Pulmonary artery endothelial cell (primary cell): ENCODE measurements around the gene ZSCAN21. TPM values are rescaled to one million over a fixed set of nuclear protein-coding genes. Genes with fewer than 3 reads are reported as not detected.

Source experiments
- DNase-seq: peaks from one replicate; pipeline ENCODE4 v3.0.0-alpha.2; 2011; ENCODE audit warnings: low read depth, low spot score
- total RNA-seq: library from RNA; depleted of rRNA; stranded (reverse); fragments of >200 nt; gene quantifications from 2 replicates; pipeline ENCODE4 v1.2.3, GENCODE V29; 2014

Gene ZSCAN21
- total RNA-seq, 1 donor from 2014 or later = 7.0 TPM

DNA sequence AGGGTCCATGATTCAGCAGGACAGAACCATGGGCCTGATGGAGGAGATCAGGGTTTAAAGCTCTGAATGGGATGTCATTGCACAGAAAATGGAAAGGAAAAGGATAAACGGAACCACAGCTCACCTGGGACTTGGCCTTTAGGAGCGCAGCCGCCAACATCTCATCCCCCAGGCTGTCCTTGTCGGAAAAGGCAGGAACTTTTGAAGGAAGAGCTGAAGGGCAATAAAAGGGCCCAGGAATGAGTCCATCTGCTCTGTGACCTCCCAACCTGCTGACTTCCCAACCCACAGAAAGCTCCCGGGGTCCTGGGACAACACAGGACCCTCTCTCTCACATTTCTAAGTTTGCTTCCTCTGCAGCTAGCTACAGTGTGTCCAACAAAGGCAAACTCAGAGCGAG lies 25.8 kb downstream of the ZSCAN21 start:
- no peak for DNase-seq

DNA sequence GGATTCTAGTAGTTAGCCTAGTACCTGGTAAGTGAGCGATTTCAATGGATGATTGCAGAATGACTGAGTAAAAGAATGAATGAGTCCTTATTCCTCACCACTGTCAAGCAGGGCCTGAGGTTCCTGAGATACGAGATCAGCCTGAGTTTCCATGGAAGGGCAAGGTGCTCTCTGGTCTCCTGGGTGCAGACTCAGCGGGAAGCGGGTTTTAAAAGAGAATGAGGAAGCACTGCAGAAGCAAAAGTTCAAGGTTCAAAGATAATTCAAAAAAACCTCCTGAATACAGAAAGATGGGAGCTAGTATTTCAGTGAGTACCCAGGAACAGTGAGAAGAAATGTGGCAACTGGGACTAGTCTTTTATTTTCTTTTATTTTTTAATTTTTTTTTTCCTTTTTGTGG lies 27.6 kb downstream of the ZSCAN21 start:
- DNase-seq = no peak

DNA sequence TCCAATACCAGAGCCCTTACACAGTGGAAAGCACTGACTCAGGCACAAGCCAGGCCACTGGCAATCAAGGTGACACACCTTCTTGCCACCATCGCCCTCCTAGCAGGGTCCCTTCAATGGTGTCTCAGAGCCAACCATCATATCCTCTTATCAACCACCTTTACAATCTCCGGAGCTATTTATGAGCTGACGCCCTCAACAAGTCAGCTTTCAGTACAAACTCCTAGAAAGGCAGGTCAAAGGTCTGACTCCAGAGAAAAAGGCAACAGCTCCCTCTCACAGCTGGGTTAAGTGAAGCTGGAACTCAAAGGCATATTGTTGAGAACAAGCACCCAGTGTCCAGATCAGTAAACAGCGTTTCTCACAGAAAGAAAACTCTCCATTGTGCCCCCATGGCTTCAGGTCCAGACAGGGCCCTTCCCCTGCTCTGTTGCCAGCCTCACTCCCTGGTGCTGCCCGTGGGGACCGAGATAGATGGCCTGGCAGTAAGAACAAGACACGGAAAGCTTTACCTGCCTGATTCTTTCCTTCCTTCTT lies 29.5 kb downstream of the ZSCAN21 start:
- no peak for DNase-seq

DNA sequence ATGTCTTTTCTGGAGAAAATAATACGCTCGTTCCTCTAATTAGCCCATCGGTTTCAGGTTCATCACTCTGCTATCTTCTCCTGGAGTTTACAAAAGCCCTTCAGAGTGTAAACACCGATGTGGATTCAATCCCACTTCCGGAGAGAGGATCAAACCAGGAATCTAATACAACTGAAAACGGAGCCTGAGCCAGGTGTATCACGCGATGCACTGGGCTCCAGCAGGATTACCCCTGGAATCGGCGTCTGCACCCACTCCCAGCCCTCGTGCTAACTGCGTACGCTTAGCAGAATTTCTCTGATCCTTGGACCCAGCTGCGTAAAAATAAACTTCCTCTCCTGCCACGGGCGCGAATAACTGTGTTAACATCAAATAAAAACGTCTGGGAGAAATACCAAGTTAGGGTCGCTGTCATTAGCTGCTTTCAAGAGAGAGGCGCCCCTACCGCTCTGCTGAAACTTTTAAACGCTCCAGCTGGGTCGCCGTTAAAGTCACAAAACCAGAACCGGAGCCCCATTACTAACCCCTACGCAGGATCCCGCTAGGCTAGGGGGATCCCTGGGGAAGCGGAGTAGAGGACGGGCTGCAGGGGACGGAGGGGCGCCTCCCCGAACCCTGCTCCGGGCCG lies 31.4 kb downstream of the ZSCAN21 start:
- DNase-seq = no peak

DNA sequence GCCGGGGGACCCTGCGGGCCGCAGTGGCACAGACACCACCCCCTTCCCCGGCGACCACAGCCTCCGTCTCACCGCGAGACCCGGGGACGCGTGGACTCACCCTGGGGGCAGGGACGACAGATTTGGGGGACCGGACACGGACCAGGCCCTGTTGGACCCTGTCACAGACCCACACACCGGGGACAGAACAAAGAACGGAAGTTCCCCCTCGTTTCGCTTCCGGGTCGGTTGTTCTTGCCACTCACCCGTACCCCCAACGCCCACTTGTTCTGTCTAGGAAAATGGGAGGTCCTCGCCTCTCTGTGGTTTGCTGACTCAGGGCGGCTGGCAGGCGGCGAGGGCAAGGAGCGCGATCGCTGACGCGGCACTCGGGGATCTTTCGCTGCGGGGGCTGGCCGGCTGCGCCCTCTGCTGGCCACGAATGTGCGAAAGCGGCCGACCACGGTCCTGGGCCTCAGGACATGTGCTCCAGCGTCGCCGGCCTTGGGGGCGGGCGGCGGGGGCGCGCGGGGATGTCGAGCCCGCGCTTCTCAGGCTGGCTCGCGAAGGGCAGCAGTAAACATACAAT lies 32.0 kb downstream of the ZSCAN21 start, which contains the start of gene ZNF3:
Gene ZNF3 (minus strand): TSS at position 189 of the 568 bp plus-strand sequence. CDS start 4,366 bp downstream, outside the sequence.
- peak; percentile 98 for DNase-seq

DNA sequence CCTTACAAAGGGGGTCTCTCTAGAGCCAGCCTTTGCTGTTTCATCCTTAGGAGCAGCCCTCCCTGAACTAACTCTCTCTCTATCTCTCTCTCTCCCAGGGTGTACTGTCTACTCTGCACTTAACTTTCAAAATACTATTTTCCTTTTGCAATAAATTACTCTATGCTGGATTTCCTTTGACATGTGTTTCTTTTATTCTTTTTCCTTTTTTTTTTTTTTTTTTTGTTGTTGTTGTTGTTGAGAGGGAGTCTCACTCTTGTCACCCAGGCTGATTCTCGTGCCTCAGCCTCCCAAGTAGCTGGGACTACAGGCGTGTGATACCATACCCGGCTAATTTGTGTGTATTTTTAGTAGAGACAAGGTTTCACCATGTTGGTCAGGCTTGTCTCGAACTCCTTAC lies 33.4 kb downstream of the ZSCAN21 start:
- no peak for DNase-seq

DNA sequence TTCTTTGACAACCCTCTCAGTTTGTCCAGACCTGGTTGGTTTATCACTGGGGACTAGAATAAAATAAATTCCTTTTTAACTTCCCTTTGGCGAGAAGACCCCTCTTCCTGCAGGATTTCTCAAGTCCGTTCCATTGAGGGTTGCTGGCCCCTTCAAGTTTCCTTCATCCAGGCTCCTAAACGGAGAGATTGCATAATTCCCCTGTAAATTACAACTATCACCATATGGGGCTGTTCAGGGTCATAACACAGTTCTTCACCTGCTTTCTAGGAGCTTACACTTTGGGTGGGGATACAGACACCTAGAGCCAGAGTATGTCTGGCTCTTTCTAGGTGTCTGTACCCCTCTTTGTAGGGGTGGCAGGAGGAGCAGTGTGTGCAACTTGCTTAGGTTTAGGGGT lies 35.9 kb downstream of the ZSCAN21 start:
- no peak for DNase-seq

DNA sequence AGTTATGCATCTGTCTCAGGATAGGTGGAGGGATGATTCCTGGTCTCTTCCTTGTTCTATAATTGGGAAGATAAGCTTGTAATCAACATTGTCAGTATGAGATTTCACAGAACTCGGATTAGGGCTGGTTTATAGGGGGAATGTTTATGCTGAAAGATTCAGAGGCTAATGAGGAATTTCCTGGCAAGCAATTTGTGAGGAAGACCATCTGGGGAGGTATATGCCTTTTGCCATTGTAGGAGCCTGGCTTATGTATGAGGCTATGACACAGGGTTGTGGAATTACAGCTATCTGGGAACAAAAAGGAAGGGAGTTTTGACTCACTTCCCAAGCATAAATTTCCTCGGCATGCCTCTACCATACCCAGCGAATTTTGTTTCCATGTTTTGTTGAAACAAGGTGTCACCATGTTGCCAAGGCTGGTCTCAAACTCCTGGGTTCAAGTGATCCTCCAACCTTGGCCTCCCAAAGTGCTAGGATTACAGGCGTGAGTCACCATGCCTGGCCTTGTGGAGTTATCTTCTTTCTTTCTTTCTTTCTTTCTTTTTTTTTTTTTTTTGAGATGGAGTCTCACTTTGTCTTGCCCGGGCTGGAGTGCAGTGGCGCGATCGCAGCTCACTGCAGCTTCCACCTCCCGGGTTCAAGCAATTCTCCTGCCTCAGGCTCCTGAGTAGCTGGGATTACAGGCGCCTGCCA lies 37.6 kb downstream of the ZSCAN21 start:
- DNase-seq = peak; percentile 99

DNA sequence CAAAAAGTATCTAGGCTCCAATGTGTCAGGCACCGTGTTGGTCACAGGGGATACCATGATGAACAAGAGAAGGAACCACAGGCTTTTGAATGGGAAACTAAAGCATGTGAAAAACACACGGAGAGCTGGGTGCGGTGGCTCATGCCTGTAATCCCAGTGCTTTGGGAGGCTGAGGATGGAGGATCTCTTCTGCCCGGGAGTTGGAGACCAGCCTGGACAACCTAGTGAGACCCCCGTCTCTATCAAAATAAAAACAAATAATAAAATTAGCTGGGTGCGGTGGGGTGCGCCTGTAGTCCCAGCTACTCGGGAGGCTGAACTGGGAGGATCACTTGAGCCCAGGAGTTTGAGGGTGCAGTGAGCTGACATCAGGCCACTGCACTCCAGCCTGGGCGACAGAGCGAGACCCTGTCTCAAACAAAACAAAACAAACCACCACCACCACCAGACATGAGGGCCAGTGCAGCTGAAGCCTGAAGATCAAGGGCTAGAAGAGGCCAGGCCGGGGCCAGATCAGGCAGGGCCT lies 38.6 kb downstream of the ZSCAN21 start:
- DNase-seq = no peak

DNA sequence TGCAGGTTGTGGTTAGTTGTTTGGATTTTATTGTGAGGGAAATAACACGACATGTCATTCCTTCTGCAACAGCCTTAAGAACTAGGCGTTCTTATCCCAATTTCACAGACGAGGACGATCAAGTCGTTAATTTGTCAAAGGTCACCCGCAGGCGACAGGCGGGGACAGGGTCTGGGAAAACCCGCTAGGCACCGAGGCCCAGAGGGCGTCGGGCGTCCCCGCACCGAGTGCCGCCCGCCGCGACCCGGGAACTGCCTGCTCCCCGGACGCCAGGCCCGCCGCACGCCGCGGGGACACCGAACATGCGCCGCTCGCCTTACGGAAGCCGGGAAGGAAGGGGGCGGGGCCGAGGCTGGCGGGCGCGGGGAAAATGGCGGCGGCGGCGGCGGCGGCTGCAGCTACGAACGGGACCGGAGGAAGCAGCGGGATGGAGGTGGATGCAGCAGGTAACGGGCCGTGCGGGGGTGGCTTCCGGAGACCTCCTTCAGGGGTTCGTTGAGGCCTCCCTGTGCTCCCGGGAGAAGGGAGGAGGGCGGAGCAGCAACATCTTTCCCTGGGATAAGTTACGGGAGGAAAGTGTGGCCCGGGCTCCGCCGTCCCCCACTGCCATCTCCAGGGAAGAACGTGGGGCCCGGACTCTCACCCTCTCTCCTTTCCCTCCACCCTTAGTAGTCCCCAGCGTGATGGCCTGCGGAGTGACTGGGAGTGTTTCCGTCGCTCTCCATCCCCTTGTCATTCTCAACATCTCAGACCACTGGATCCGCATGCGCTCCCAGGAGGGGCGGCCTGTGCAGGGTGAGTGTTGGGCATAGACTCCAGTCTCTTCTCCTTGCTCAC lies 39.3 kb downstream of the ZSCAN21 start, which contains the start of gene COPS6:
Gene COPS6 (plus strand): TSS at position 349 of the 837 bp plus-strand sequence. CDS start 22 bp downstream, at position 371.
- no peak for DNase-seq

DNA sequence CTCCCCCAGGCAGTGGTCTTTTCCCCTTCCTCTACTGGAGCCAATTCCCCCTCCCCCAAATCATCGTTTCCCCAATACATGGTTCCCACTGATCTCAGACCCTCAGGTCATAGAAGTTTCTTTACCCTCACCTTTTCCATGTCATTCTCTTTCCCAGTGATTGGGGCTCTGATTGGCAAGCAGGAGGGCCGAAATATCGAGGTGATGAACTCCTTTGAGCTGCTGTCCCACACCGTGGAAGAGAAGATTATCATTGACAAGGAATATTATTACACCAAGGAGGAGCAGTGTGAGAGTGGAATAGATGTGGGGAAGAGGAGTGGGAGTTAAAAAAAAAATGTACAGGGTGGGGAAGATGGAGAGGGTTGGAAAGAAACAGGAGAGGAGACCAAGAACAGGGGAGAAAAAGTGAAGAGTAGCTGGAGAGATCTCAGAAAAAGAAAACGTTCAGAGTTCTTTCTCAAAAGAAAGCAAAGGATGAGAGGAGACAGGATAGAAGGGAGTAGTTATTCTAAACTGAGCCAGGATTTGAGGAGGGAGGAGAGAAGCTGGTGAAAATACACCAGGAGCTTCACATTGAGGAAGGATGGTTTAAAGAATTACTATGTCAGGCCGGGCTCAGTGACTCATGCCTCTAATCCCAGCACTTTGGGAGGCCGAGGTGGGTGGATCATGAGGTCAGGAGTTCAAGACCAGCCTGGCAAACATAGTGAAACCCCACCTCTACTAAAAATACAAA lies 40.1 kb downstream of the ZSCAN21 start:
- no peak for DNase-seq

DNA sequence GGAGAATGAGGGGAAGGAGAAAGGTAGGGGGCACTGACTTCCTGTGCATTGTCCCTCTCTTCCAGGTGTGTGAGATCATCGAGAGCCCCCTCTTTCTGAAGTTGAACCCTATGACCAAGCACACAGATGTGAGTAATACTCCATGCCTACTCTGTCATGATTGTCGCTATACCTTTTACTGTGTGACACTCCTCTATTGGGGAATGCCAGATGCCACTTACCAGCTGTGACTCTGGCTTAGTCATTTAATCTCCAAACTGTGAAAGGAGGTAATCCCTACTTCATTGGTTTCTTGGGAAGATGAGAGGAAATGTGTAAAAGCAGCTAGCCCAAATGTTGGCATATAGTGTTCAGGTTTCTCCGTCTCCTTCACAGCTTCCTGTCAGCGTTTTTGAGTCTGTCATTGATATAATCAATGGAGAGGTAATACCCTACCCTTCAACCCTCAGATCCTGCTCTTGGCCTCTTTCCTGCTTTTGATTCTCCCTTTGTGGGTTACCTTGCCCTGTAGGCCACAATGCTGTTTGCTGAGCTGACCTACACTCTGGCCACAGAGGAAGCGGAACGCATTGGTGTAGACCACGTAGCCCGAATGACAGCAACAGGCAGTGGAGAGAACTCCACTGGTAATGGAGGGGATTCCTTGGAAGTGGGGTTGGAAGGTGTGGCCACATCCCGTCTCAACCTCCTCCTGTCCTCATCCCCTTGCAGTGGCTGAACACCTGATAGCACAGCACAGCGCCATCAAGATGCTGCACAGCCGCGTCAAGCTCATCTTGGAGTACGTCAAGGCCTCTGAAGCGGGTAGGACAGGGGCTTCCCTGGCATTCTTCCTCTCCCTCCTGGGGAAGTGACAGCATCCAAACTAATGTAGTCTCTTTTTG lies 41.2 kb downstream of the ZSCAN21 start:
- no peak for DNase-seq

DNA sequence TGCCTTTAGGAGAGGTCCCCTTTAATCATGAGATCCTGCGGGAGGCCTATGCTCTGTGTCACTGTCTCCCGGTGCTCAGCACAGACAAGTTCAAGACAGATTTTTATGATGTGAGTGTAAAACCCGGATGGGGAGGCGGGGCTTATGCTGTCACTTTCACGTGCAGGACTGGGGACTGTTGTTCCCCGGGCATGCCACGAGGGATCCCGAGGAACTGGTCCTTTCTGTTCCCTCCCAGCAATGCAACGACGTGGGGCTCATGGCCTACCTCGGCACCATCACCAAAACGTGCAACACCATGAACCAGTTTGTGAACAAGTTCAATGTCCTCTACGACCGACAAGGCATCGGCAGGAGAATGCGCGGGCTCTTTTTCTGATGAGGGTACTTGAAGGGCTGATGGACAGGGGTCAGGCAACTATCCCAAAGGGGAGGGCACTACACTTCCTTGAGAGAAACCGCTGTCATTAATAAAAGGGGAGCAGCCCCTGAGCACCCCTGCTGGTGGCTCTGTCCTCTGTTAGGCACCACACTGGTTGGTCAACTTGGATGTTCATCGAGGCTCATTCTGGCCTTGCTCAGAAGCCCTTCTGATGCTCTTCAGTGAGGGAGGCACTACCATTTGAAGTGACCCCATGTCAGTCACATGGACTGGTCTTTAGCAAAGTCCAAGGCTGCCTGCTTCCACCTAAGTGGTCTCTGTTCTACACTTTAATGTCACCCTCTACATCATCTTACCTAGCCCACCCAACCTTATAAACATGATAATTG lies 42.0 kb downstream of the ZSCAN21 start:
- DNase-seq = no peak

DNA sequence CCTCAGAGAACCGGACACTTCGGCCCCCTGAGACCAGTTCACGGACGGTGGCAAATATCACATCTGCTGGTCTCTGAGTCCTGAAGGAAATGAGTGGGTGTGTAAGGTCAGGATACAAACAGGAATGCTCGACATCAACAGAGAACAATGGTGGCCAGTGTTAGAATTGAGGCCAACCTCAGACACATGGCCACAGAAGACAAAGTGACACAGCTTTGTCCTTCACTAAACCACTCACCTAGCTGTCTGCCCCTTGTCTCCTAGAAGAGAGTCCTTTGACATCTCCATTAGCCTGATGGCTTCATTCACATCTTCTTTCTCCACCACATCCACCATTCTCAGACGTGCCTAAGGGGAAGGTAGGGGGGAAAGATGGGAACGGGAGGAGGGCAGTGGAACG lies 43.5 kb downstream of the ZSCAN21 start:
- no peak for DNase-seq

DNA sequence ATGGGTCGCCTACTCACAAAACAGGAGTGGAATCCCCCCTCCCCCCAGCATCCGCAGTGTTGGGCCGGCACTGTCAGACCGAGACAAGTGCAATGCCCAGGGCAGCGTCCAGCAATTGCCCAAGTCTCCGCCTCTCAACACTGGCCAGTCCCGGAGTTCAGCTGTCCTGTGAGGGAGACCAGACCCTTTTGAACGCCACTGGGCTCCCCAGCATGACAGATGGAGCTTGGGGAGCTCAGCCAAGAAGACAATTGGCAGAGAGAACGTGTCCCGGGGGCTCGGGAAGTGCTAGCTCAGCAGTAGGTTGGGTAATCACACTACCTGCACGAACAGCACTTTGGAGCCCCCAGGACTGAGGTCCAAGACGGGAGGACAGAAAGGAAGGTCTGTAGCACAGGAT lies 43.9 kb downstream of the ZSCAN21 start:
- DNase-seq = no peak

DNA sequence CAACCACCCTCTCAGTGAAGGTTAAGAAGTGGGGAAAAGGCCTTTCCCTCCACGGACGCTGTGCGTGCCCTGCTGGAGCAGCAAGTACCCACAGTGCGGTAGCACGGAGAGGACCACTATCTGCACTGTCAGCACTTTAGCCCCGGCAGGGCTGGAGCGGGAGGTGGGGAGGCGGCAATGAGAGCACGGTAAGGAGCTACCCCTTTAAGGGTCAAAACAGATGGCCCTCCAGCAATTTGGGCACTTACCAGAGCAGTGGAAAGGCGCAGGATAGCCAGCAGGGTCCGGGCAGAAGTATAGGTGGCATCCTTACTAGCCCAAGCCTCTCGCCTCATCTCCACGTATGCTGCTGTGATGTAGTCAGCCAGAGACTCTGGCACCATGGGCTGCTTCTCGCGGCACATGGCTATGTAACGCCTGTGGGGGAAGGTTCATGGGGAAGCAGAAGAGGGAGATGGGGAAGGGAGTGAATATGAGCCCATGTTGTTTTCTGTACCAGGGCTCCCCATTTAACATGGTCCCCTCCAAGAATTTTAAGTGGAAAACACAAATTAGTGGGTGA lies 44.4 kb downstream of the ZSCAN21 start:
- DNase-seq = no peak

DNA sequence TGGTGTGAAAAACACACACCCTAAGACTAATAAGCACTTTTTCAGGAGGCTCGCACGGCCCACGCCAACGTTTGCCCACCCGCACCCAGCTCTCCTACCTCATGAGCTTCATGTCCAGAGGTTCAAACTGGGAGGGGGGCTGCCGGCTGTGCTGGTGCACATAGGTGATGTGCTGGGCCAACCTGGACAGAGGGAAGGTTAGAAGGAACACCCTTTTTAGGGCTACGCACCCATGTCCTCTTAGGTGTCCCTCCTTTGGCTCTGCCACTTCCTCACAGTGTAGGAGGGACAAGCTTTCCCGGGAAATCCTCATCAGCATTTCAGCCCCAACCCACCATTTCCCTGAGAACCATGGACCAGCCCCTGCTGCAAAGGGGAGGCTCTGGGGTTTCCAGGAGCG lies 45.7 kb downstream of the ZSCAN21 start:
- DNase-seq = no peak

DNA sequence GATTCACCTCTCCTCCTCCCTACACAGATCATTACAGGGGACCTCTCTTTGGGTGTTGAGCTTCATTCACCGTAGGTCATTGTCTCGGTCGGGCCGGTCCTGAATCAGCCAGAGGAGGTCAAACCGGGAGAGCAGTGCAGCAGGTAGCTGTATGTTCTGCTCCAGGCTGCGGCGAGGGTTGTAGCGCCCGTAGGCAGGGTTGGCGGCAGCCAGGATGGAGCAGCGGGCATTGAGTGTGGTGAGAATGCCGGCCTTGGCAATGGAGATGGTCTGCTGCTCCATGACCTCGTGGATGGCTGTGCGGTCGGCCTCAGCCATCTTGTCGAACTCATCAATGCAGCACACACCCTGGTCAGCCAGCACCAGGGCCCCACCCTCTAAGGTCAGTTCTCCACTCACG lies 46.1 kb downstream of the ZSCAN21 start:
- no peak for DNase-seq
